NOMO-1 treated with DMSO at 0.1 percent for 48 hours (cell line): ENCODE measurements around the gene FAM83D.
A peak's percentile ranks its signal among the peaks of the same experiment; 100 is the strongest.

Experiments used
- DNase-seq: peaks from one replicate; lab custom pipeline; 2025; ENCODE audit not compliant: unreplicated experiment; lab: John Stamatoyannopoulos, UW

Gene FAM83D

GRCh38 chr20:38894091-38894847 is 31.9 kb upstream of the FAM83D start:
- no peak for DNase-seq

GRCh38 chr20:38895098-38895949 is 30.9 kb upstream of the FAM83D start:
- no peak for DNase-seq

- DNase-seq: no peak
Measured at GRCh38 chr20:38896009-38896594, 30.1 kb upstream of the FAM83D start.

GRCh38 chr20:38897267-38897666 is 28.9 kb upstream of the FAM83D start:
- no peak for DNase-seq

GRCh38 chr20:38900606-38901005 is 25.6 kb upstream of the FAM83D start:
- no peak for DNase-seq

GRCh38 chr20:38902601-38903000 is 23.6 kb upstream of the FAM83D start:
- DNase-seq: no peak

GRCh38 chr20:38903335-38903734 is 22.9 kb upstream of the FAM83D start:
- no peak for DNase-seq

GRCh38 chr20:38905375-38905774 is 20.8 kb upstream of the FAM83D start:
- no peak for DNase-seq

GRCh38 chr20:38907918-38908677 is 18.1 kb upstream of the FAM83D start:
- DNase-seq: no peak

- DNase-seq: no peak
Measured at GRCh38 chr20:38915355-38915754, 10.9 kb upstream of the FAM83D start.

- no peak for DNase-seq
Measured at GRCh38 chr20:38917657-38918056, 8.6 kb upstream of the FAM83D start.

- no peak for DNase-seq
Measured at GRCh38 chr20:38918172-38918571, 8.0 kb upstream of the FAM83D start.

GRCh38 chr20:38919683-38920082 is 6.5 kb upstream of the FAM83D start:
- DNase-seq: no peak

GRCh38 chr20:38920411-38920810 is 5.8 kb upstream of the FAM83D start:
- no peak for DNase-seq

GRCh38 chr20:38920851-38921250 is 5.4 kb upstream of the FAM83D start:
- DNase-seq: no peak

GRCh38 chr20:38924718-38925117 is 1.5 kb upstream of the FAM83D start:
- DNase-seq: no peak

- no peak for DNase-seq
Measured at GRCh38 chr20:38926934-38927616, 858 bp downstream of the FAM83D start.

- peak; percentile 7 for DNase-seq
Measured at GRCh38 chr20:38927902-38928578, 1.8 kb downstream of the FAM83D start.

- DNase-seq: no peak
Measured at GRCh38 chr20:38930242-38930569, 4.0 kb downstream of the FAM83D start.

GRCh38 chr20:38931984-38932383 is 5.8 kb downstream of the FAM83D start:
- no peak for DNase-seq
